T-helper 17 cell (primary cell): Measurements from ENCODE around the gene MEI1. TPM values are rescaled to one million over a fixed set of nuclear protein-coding genes. Genes with fewer than 3 reads are reported as not detected.

Source experiments
- ATAC-seq: fragments of 150-1000 bp; cut with Tn5 transposase; 2 replicates; pipeline ENCODE4 v1.10.0; 2021; ENCODE audit warnings: mild to moderate bottlenecking, moderate library complexity
- DNase-seq, 3 donors: peaks; one replicate each; pipeline versions ENCODE4 v3.0.0 to v3.0.0-alpha.2; 2020 to 2021
- H3K9me3 ChIP-seq: one replicate; pipeline ENCODE4 v1.7.0; 2013; ENCODE audit warnings: low read length, mild to moderate bottlenecking; ENCODE audit not compliant: control insufficient read depth, poor library complexity, severe bottlenecking
- H3K27ac Mint-ChIP-seq: one replicate; pipeline ENCODE4 v1.8.0; 2022; ENCODE audit warnings: mild to moderate bottlenecking, moderate library complexity, mixed read lengths
- H3K27me3 Mint-ChIP-seq: one replicate; pipeline ENCODE4 v1.8.0; 2022; ENCODE audit warnings: mixed read lengths
- H3K36me3 Mint-ChIP-seq: one replicate; pipeline ENCODE4 v1.8.0; 2022; ENCODE audit warnings: low read depth, mixed read lengths
- H3K4me1 Mint-ChIP-seq: one replicate; pipeline ENCODE4 v1.8.0; 2022; ENCODE audit warnings: mild to moderate bottlenecking, mixed read lengths
- H3K4me3 Mint-ChIP-seq: one replicate; pipeline ENCODE4 v1.8.0; 2022; ENCODE audit warnings: mild to moderate bottlenecking, moderate library complexity, mixed read lengths
- total RNA-seq, 4 donors: library from RNA in 2 of 4; stranded (reverse) in 2 of 4; gene quantifications; one replicate each; pipeline ENCODE4 v1.2.3 and lab custom pipeline; 2022 to 2026

The MEI1 gene
- total RNA-seq, 2 donors from 2014 or later = 53.8 to 60.9 TPM

DNA sequence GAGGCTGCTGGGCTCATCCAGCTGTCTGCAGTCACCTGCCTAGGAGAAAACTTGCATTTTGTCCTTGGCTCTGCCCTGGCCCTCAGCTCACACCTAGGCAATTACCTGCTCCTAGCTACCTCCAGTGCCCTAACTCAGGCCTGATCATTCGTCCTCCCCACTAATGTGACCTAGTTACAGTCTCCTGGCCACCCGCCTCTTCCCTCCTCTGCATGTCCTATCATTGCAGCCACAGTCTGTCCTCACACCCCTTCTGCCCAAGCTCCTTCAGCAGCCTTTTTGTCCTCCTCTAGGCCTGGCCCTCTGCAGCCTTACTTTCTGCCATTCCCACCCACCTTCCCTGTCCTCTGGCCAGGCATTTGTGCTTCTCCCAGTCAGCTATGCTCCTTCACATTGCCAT lies 83.4 kb downstream of the MEI1 start:
- H3K27ac Mint-ChIP-seq = peak overlapping the region; percentile 99
- peaks cover 53% of the 10 kb centered on the region for H3K4me1 Mint-ChIP-seq
- H3K36me3 Mint-ChIP-seq = peaks cover 2% of the 10 kb centered on the region
- no peak for ATAC-seq
- DNase-seq = no peak
- H3K9me3 ChIP-seq = no peaks in the 10 kb centered on the region
- H3K27me3 Mint-ChIP-seq = no peaks in the 10 kb centered on the region
- H3K4me3 Mint-ChIP-seq = peak overlapping the region; percentile 93

DNA sequence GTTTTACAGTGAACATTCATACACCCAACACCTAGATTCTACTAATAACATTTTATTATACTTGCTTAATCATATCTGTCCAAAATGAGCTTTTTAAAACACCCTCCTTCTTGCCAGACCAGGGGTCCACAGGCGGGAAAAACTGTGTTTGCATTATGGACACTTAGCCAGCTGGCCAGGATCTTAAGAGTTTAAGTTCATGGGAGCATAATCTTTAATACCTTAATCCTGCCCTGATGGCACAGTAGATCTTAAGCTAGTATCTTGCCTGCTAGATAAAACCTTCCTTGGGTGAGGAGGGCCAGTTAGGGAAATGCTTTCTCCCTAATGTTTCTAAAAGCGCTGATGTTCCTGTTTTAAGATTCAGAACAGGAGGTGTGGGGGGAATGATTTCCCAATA lies 88.0 kb downstream of the MEI1 start:
- H3K27me3 Mint-ChIP-seq = no peaks in the 10 kb centered on the region
- peak overlapping the region; percentile 24 for H3K27ac Mint-ChIP-seq
- peaks cover 36% of the 10 kb centered on the region for H3K4me1 Mint-ChIP-seq
- DNase-seq (no peak), ATAC-seq (no peak)
- peaks cover 6% of the 10 kb centered on the region for H3K36me3 Mint-ChIP-seq
- no peak overlapping the region for H3K4me3 Mint-ChIP-seq
- no peaks in the 10 kb centered on the region for H3K9me3 ChIP-seq

DNA sequence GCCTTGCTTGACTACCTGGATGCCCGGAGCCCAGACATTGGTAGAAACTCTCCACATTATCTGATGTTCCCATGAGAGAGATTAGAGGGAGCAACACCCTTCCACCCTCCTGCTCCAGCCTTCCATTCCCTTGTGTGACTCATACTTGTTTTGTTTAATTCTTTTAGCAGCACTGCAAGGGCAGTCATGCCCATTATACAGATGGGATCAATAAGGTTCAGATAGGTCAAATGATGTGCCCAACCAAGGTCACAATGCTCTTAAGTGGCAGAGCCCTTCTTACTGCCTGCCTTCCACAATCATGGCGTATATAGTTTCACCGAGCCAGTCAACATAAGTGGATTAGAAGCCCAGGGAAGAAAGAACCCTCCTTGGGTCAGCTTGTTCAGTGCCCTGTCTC lies 94.6 kb downstream of the MEI1 start:
- Mint-ChIP-seq H3K36me3 (peaks cover 11% of the 10 kb centered on the region), H3K4me3 (no peak overlapping the region), H3K27ac (no peak overlapping the region), H3K4me1 (peaks cover 13% of the 10 kb centered on the region), H3K27me3 (no peaks in the 10 kb centered on the region)
- DNase-seq (no peak), ATAC-seq (no peak)
- no peaks in the 10 kb centered on the region for H3K9me3 ChIP-seq

DNA sequence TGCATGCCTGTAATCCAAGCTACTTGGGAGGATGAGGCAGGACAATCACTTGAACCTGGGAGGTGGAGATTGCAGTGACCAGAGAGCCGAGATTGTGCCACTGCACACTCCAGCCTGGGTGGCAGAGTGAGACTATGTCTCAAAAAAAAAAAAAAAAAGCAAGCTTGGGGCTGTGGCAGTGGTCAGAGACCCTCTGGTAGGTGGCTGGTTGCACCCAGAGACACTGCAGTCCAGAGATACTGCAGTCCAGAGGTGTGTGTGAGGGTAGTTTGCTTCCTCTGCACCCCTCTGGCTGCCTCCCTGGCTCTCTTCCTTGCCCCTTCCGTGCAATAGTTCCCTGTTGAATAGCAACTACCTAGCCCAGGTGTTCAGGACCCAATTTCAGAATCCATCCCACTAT lies 99.4 kb downstream of the MEI1 start:
- peak overlapping the region; percentile 96 for H3K4me3 Mint-ChIP-seq
- DNase-seq = no peak
- no peaks in the 10 kb centered on the region for H3K27me3 Mint-ChIP-seq

DNA sequence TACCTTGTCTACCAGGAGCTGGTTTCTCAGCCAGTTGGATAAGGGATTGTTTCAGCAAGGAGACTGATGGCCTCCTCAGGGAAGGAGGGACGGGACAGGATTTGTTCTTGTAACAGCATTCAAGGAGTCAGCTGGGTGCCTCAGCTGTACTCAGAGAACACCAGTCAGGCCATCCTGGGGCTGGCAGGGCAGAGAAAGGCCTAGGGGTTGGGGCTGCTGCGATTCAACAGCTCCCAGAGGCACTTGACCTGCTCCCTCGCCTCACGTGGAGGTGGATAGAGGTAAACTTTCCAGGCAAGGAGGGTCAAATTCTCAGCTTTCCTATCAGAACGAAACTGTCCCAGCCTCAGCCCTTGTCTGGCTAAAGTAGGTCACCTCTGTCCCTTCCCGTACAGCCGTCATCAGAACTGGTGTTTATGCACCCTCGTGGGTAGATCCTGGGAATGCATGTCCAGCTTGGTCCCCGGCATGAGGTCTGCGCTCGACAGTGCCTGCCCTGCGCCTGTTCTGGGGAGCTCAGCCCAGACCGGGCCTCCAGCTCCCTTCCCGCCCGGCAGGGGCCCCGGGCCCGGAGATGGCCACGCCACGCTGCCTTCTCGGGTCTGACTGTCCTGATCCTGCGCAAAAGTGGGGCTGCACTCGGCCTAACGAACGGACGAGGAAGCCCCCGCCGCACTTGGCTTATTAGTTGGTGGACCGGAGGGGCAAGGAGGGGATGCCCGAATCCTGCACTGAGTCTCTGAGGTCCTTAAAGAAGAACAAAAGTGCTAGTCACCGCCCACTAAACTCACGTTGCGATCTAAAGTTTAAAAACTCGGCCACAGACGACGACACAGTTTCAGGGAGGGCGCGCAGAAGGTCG lies 100.4 kb downstream of the MEI1 start:
- ATAC-seq (peak; percentile 59), DNase-seq (no peak)
- no peaks in the 10 kb centered on the region for H3K27me3 Mint-ChIP-seq
- H3K9me3 ChIP-seq = no peaks in the 10 kb centered on the region
- peaks cover 27% of the 10 kb centered on the region for H3K4me1 Mint-ChIP-seq
- peaks cover 7% of the 10 kb centered on the region for H3K36me3 Mint-ChIP-seq
- H3K27ac Mint-ChIP-seq = peak overlapping the region; percentile 96
- H3K4me3 Mint-ChIP-seq = peak overlapping the region; percentile 96

More for the DNA sequence above, 99.4 kb downstream of the MEI1 start:
- H3K27ac Mint-ChIP-seq = peak overlapping the region; percentile 96
- no peak for ATAC-seq
- peaks cover 25% of the 10 kb centered on the region for H3K4me1 Mint-ChIP-seq
- H3K36me3 Mint-ChIP-seq = peaks cover 8% of the 10 kb centered on the region
- no peaks in the 10 kb centered on the region for H3K9me3 ChIP-seq

DNA sequence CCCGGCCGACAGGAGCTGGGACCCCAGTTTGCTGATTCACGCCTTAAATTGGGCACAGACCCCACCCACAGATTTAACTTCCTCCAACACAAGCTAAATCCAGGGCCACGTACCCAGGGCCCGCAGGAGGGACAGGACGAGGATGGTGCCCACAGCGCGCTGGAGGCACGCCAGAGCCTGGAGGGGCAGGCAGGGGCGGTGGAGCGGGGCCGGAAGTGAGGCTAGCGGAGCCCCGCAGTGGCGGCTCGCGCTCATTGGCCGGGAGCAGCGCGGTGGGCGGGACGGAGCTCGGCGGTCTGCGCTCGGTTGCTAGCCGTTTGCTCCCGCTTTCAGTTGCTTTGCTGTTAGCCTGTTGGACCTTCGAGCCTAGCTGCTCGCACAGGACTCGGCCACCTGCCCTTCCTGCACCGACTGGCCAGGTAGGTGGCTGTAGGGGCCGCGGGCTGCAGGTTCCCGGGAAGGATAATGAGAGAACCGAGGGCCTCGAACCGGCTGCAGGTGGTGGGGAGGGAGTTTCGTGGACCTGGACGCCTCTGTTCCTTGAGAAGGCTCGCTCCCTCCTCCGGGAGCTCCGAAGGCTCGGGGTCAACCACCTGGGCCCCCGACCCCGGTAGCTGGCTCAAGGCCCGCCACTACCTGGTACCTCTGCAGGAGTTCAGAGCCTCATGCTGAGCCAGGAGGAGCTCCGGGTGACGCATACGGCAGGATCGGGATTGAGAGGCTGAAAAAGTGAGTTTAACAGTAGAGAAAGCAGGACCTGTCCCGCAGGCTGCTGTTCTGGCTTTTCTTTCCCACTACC lies 101.2 kb downstream of the MEI1 start, which contains the start of gene CCDC134:
TSS of gene CCDC134 (plus strand) at position 332 of the 799 bp plus-strand sequence. CDS start 8,212 bp downstream, outside the sequence.
- H3K27ac Mint-ChIP-seq = peak within 1 kb of the TSS; percentile 96
- no peaks in the 10 kb centered on the region for H3K9me3 ChIP-seq
- H3K36me3 Mint-ChIP-seq = peaks cover 4% of the 10 kb centered on the region
- peaks cover 27% of the 10 kb centered on the region for H3K4me1 Mint-ChIP-seq
- ATAC-seq (peak; percentile 97), DNase-seq (peak; percentile 87 to 90 (median 88))
- H3K27me3 Mint-ChIP-seq = no peaks in the 10 kb centered on the region
- H3K4me3 Mint-ChIP-seq = peak within 1 kb of the TSS; percentile 96

DNA sequence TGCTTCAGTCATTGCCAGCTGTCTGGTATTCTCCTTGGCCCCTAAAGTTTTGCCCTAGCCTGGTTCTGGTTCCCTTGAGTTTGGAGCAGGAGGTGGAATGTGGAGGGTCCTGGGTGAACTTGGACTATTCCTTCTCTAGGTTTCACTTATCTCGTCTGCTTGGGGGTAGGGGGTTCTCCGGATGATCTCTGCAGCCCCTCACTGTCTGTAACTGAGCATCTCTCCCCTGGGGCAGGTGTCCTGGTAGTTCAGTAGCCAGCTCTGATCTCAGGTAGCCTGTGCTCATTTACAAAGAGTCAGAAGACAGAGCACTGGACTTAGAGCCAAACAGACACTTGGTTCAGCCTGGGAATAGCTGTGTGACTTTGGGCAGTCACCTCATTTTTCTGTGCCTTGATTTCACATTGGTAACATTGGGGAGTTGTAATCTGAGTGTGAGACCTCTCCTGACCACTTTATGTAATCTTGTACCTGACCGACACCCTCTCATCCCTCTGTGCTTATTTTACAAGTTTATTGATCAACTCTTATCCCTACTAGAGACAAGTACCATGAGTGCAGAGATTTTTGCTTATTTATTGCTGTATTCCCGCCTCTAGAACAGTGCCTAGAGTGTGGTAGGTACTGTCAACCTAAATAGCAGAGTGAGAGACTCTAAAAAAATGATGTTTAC lies 102.0 kb downstream of the MEI1 start:
- H3K27ac Mint-ChIP-seq = peak overlapping the region; percentile 96

DNA sequence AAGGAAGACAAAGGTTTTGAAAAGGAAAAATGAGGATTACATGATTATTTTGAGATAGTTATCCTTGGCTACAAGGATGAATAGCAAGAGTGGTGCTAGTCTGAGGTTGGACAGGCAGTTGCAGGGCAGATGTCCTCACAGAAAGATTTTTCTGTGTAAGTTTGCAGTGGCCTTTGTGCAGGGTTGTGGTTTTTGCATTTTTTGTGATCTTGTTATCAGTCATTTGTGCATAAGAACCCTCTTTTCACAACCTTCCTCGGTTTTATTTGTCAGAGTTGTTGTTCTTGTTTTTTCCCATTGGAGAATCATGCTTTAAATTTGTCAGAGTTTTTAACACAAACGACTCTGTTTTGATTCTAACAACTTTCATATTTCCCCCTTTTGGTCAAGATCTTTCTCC lies 102.6 kb downstream of the MEI1 start:
- Mint-ChIP-seq H3K27me3 (no peaks in the 10 kb centered on the region), H3K4me1 (peaks cover 27% of the 10 kb centered on the region), H3K27ac (peak overlapping the region; percentile 96), H3K36me3 (peaks cover 2% of the 10 kb centered on the region), H3K4me3 (peak overlapping the region; percentile 96)
- no peak for ATAC-seq
- DNase-seq = no peak
- no peaks in the 10 kb centered on the region for H3K9me3 ChIP-seq

More for the DNA sequence above, 102.0 kb downstream of the MEI1 start:
- H3K9me3 ChIP-seq = no peaks in the 10 kb centered on the region
- Mint-ChIP-seq H3K27me3 (no peaks in the 10 kb centered on the region), H3K4me3 (peak overlapping the region; percentile 96), H3K36me3 (peaks cover 2% of the 10 kb centered on the region), H3K4me1 (peaks cover 27% of the 10 kb centered on the region)
- no peak for DNase-seq
- ATAC-seq = no peak

DNA sequence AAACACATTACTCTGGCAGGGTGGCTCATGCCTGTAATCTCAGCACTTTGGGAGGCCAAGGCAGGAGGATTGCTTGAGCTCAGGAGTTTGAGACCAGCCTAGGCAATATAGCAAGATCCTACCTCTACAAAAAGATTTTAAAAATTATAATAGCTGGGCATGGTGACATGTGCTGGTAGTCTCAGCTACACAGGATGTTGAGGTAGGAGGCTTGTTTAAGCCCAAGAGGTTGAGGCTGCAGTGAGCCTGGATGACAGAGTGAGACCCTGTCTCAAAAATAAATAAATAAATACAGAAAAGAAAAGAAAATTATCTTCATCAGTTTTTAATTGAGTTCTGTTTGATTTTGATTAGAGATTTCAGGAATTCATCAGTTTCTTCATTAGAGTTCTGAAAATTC lies 106.3 kb downstream of the MEI1 start:
- H3K4me1 Mint-ChIP-seq = peaks cover 24% of the 10 kb centered on the region
- H3K27me3 Mint-ChIP-seq = no peaks in the 10 kb centered on the region
- ATAC-seq (no peak), DNase-seq (no peak)
- no peaks in the 10 kb centered on the region for H3K9me3 ChIP-seq
- H3K27ac Mint-ChIP-seq = no peak overlapping the region
- peaks cover 7% of the 10 kb centered on the region for H3K36me3 Mint-ChIP-seq
- no peak overlapping the region for H3K4me3 Mint-ChIP-seq

DNA sequence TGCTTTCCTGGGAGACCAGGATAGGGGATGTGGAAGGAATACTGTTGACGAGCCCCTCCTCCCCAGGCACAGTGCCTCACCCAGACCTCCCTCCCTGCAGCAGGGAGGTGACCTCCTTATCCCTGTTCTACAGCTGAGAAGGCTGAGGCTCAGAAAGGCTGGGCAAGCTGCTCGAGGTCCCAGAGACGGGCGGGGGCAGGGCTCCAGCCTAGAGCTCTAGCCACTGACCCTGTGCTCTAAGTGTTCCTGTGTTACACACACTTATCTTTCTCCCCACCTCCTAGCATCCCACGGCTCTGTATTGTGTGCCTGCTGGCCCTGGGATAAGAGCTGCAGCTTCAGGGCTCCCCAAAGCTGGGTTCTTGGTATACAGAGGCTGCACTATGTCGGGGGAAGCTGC lies 109.1 kb downstream of the MEI1 start:
- Mint-ChIP-seq H3K4me3 (no peak overlapping the region), H3K36me3 (peaks cover 5% of the 10 kb centered on the region), H3K27me3 (no peaks in the 10 kb centered on the region), H3K4me1 (peaks cover 9% of the 10 kb centered on the region), H3K27ac (no peak overlapping the region)
- H3K9me3 ChIP-seq = no peaks in the 10 kb centered on the region
- ATAC-seq = no peak
- no peak for DNase-seq

DNA sequence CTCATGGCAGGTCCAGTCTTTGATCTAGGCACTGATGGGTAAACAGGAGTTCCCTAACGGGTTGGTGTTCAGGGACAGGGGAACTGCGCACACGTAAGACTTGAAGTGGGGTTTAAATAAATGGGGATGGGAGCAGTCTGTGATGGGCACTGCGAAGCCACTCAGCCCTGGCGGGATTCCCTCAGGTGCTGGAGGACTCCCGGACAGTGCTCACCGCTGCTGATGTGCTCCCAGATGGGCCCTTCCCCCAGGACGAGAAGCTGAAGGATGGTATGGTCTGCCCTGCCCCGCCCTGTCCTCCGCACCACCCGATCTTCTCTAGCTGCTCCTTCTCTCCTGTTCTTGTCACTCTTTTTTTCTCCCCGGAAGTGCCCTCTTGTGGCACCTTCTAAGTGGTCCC lies 110.7 kb downstream of the MEI1 start:
- no peaks in the 10 kb centered on the region for H3K9me3 ChIP-seq
- H3K4me3 Mint-ChIP-seq = no peak overlapping the region
- no peak for ATAC-seq
- H3K27me3 Mint-ChIP-seq = no peaks in the 10 kb centered on the region
- peaks cover 5% of the 10 kb centered on the region for H3K36me3 Mint-ChIP-seq
- H3K4me1 Mint-ChIP-seq = peaks cover 5% of the 10 kb centered on the region
- no peak for DNase-seq
- peak overlapping the region; percentile 29 for H3K27ac Mint-ChIP-seq

DNA sequence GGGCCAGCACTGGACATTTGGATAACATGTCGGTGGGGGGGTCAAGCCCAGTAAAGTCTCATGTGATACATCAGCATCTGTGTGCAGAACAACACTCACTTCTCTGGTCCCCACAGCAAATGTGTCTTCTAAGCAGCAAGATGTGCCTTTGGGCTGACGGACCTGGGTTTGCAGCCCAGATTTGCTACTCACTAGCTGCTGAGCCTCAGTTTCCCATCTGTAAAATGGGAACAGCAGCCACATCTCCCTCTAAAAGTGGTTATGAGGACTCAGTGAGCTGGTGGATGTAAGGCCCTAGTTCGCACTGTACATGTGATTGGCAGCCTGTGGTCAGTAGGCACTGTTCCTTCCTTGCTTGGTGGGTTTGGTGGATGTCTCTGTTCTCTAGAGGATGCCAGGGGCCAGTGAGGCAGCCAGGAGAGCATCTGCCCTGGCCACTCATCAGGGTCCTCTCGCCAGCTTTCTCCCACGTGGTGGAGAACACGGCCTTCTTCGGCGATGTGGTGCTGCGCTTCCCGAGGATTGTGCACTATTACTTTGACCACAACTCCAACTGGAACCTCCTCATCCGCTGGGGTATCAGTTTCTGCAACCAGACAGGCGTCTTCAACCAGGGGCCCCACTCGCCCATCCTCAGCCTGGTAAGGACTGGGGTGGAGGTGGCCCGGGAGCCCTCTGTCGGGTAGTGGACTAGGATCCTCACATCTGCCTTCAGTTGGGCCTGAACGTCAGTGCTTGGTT lies 113.7 kb downstream of the MEI1 start:
- peaks cover 5% of the 10 kb centered on the region for H3K36me3 Mint-ChIP-seq
- DNase-seq = no peak
- no peak overlapping the region for H3K27ac Mint-ChIP-seq
- H3K27me3 Mint-ChIP-seq = no peaks in the 10 kb centered on the region
- peaks cover 5% of the 10 kb centered on the region for H3K4me1 Mint-ChIP-seq
- no peak for ATAC-seq
- no peak overlapping the region for H3K4me3 Mint-ChIP-seq
- H3K9me3 ChIP-seq = no peaks in the 10 kb centered on the region
